OCI-LY1 (cell line): ENCODE measurements around the gene PLD1.

ENCODE experiments used
- CTCF ChIP-seq: fragments of 200-600 bp; sonication (generic), shearing (Covaris generic); IDR thresholded peaks from 2 replicates; pipeline ENCODE4 v1.5.1; 2017; ENCODE audit warnings: mild to moderate bottlenecking, antibody characterized with exemption, low read length, moderate library complexity, mixed read lengths
- EZH2 ChIP-seq: fragments of 200-600 bp; sonication (generic), shearing (Covaris generic); IDR thresholded peaks from 2 replicates; pipeline ENCODE4 v1.8.0; 2017; ENCODE audit warnings: borderline replicate concordance, mixed run types, mild to moderate bottlenecking, antibody characterized with exemption, low read length, moderate library complexity, mixed read lengths

GRCh38 chr3:171797265-171797679 is 13.0 kb downstream of the PLD1 start:
- TF ChIP-seq CTCF (no peak), EZH2 (no peak)
